HFF-Myc (cell line): ENCODE data around the gene KIF7.

Experiments
- DNase-seq: peaks from one replicate; pipeline ENCODE4 v3.0.0-alpha.2; 2011; ENCODE audit warnings: low read depth; ENCODE audit errors: extremely low read depth
- H3K4me3 ChIP-seq: replicated peaks from 2 replicates; pipeline ENCODE4 v1.5.1; 2011; ENCODE audit warnings: low read depth, mild to moderate bottlenecking, control low read depth, low read length
- CTCF ChIP-seq: IDR thresholded peaks from 2 replicates; pipeline ENCODE4 v1.5.1; 2012; ENCODE audit warnings: mild to moderate bottlenecking, low read depth, low read length, control low read depth; ENCODE audit errors: missing control alignments

KIF7 gene

GRCh38 chr15:89674526-89674925 is 19.3 kb upstream of the KIF7 start:
- no peak overlapping the region for H3K4me3 ChIP-seq
- TF ChIP-seq CTCF, result no peak
- no peak for DNase-seq

DNA sequence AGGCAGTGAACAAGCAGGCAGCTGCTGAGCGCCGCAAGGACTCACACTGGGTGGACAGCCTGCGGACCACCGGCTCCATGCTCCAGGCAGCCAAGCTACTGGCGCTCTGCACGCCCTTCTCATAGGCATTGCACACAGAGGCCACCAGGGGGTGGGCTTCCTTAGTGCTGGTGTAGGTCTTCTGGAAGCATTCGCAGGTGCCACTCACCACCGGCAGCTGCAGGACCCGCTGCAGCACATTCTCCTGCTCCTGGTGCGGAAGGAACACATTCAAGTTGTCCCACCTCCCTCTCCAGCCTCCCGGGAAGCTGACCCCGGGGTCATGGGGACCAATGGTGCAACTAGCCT is 17.9 kb upstream of the KIF7 start:
- H3K4me3 ChIP-seq, result no peak overlapping the region
- no peak for DNase-seq
- peak; percentile 59 for TF ChIP-seq CTCF

DNA sequence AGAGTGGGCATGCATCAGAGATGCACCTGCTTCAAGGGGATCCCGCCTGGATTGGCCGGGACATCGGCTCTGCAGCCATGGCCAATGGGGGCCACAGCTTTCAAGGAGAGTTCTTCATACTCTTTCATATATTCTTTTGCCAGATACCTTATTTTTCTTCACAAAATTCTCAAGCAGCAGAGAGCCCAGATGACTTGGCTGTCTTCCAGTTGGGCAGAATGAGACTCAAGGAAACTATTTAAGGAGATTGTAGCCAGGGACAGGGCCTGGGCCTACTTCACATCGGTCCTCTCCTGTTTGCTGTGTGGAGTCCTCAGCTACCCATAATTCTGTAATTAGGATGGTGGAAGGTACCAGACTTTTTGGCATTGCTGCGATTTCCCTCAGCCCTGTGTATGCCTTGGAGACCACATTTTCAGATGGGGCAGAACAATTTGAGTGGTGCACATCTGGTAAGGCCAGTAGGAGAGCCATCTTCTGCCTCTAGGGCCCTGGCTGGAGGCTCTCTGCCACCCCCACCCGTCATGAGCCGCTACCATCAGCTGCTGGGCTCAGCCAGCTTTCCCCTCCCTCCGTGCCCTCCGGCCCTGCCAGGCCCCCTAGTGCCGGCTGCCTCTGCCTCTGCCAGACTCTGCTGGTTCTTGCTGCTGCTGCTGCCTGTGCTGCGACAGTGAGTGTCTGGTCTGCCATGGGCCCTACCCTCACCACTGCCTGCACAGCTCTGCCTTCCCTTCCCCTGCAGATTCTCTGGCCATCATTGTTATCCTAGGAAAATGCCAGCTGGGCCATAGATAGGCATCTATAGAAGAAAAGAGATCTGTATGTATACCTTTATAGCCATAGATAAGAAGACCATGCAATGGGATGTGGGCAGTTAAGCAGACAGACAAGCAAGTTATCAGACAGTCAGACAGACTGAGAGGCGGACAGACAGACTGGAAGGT is 17.2 kb upstream of the KIF7 start:
- H3K4me3 ChIP-seq, result no peak overlapping the region
- no peak for TF ChIP-seq CTCF
- no peak for DNase-seq

GRCh38 chr15:89671687-89672086 is 16.4 kb upstream of the KIF7 start:
- DNase-seq, result no peak
- H3K4me3 ChIP-seq, result no peak overlapping the region
- TF ChIP-seq CTCF, result no peak

GRCh38 chr15:89670971-89671560 is 15.8 kb upstream of the KIF7 start:
- DNase-seq, result no peak
- no peak for TF ChIP-seq CTCF
- no peak overlapping the region for H3K4me3 ChIP-seq

- no peak overlapping the region for H3K4me3 ChIP-seq
- DNase-seq, result no peak
- no peak for TF ChIP-seq CTCF
Observed at GRCh38 chr15:89669941-89670340, 14.7 kb upstream of the KIF7 start.
